ENCODE data around the gene CSTPP1. TPM values are rescaled to one million over a fixed set of nuclear protein-coding genes. Genes with fewer than 3 reads are reported as not detected.

The CSTPP1 gene
- 20.6 and 26.9 TPM in 2 replicates for total RNA-seq

DNA sequence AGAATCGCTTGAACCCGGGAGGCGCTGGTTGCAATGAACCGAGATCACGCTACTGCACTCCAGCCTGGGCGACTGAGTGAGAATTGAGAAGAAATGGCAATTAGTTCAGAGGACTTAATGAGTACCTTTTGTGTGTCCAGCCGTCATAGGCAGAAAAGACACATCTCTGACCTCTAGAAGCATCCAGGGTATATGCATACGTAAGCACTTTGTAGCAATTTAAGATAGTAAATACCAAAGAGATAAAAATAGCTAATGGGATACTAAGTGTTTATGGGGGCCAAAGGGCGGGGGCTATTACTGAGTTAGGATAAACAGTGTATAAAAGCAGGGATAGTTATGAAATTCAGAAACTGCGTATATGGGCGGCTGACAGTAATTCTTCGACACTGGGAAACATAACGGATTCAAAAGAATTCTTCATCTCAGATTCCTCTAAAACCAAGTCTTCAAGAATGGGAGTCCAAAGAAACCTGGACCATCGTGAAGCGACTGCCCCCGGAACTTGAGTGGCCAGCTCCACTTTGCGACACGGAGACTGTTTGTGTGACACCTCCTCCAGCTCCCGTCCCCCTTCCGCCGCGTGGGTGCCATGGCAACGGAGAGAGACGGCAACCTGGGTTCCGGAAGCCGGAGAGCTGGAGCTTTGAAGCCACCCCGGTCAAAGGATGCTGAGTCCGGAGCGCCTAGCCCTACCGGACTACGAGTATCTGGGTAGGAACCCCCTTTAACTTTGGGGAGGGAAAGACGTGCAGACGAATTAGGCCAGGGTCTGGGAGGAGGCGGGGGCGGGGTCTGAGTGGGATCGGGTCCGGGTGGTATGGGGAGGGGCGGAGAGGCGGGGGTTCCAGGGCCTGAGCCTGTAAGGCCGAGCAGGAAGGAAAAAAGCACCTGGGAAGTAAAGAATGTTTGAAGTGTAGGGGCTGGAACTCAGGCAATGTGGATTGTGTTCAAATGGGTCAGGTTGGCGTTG, at the start of gene CSTPP1:
CSTPP1 (plus strand) TSS at position 624 of the 973 bp plus-strand sequence; CDS start at position 669, 45 bp downstream.

DNA sequence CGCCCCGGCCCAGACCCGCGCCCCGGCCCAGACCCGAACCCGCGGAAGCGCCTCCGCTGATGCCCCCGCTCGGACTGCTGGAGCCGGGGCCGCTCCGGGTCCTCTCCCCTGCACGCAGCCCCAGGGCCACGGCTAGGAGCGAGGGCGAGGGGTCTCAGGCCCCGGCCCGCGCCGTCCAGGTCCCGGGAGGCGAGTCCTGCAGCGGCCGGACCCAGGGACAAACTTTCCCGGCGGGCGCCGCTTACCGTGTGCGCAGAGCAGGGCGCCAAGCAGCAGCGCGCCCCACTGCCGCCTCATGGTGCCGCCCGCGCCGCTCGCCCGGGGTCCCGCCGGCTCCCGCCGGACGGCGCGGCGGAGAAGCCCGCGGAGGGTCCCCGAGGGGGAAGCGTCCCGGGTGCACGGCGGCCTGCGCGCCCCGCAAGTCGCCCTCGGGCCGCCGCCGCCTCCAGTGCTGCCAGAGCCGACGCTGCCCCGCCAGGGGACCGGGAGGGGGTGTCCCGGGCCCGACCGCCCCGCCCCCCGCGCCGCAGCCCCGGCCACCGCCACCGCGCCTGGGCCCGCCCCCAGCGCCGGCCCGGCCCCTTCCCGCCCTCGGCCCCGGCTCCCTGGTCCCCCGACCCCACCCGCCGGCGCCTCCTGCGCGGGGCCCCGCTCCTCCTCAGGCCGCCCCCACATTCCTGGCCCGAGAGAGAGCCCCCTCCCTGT, 18.3 kb upstream of the CSTPP1 start, which contains the start of gene LRP4:
LRP4 (minus strand) TSS at position 468 of the 705 bp plus-strand sequence; CDS start at position 297, 171 bp downstream.

GRCh38 chr11:47176328-47177228, 240.0 kb downstream of the CSTPP1 start, which contains the start of gene ARFGAP2:
Gene ARFGAP2, minus strand, starts transcription at chr11:47176879. Its CDS starts 26 bp downstream, at chr11:47176853.

DNA sequence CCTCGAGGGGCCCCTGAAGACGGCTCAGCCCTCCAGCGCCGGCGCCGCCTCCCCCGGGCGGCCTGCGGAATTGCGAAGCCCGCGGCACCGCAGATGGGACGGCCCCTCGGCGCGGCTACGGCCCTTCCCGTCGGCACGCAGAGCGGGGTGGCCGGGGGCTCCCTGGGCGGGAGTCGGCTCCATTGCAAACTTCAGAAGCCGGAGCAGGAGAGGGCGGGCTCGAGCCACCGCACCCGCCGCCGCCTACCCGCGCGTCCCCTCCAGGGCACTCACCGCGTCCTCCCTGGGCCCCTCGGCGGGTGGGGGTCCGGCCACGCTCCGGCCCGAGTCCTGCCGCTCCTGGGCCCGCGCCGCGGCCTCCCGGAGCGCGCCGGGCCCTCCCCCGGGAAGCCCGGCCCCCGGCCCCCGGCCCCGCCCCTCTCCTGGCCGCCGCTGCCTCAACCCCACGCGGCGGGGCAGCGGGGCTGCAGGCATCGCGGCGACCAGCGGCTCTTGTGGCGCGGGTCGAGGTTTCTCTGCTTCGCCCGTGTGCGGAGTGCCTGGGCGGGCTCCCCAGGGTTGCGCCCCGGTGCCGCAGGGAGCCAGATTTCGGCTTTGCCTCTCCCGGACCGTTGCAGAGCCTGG, 249.6 kb downstream of the CSTPP1 start, which contains the start of gene PACSIN3:
PACSIN3 (minus strand) TSS at position 359 of the 624 bp plus-strand sequence. CDS start 3,707 bp downstream, outside the sequence.

Small RNA genes within 50 kb of the gene (small RNA-seq; reads per million reads assigned to genes)
- not detected for gene MIR6745

Other genes with a start within 250 kb of the CSTPP1 start
- gene ARHGAP1, start 236.1 kb upstream of the CSTPP1 start, total RNA-seq = 29.3 and 34.5 TPM in 2 replicates
- 6.7 and 8.9 TPM in 2 replicates for gene ZNF408, start 235.7 kb upstream of the CSTPP1 start, total RNA-seq
- gene F2, start 217.5 kb upstream of the CSTPP1 start, total RNA-seq = not detected in 2 replicates
- gene CKAP5, start 90.5 kb upstream of the CSTPP1 start, total RNA-seq = 124 and 152 TPM in 2 replicates
- gene LRP4, start 18.2 kb upstream of the CSTPP1 start, total RNA-seq = 0.93 and 1.5 TPM in 2 replicates
- gene ARFGAP2, start 240.1 kb downstream of the CSTPP1 start, total RNA-seq = 113 and 145 TPM in 2 replicates
- gene PACSIN3, start 249.7 kb downstream of the CSTPP1 start, total RNA-seq = 13.0 and 14.6 TPM in 2 replicates